ENCODE results near the gene EFHC1.

EFHC1 gene

GRCh38 chr6:52395969-52396368 lies 24.2 kb upstream of the EFHC1 start:
- no peak for DNase-seq (ENCODE audit: low read depth in 1 of 2, low spot score in 1 of 2)

DNA sequence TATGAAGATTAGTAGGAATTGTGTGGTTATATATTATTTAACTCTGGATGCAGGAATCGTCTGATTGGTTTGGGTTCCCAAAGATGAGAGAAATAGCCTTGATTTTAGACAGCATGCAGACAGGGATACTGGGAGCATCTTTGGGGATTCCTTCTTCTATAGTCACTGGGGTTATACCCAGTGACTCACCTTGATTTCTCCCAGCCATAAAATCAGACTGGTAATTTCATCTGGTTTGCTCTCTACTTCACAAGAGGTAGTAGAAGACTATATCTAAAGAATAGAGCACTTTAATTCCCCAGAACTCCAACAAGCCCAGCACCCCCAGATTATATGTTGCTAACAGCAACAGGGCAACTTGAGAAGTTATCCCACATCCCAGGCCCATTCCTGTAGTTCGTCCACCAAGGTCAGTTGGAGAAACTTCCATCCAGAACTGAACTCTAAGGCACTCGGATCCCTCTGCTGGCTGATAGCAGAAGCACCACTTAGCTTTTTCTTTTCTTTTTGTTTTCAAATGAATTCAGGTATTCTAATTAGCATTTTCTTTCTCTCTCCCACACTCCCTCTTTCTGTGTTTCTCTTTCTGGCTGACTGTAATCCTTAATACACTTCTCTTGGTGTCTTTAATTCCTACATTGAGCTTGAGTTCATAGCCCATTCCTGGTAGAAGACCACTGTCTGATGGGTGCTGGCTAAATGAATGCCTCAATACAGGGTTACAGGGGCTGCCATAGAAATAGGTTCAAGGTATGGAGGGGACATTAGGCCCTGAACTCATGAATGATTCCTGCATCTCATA lies 20.4 kb upstream of the EFHC1 start:
- no peak for DNase-seq (ENCODE audit: low read depth in 1 of 2, low spot score in 1 of 2)

- no peak for DNase-seq (ENCODE audit: low read depth in 1 of 2, low spot score in 1 of 2)
Measured at GRCh38 chr6:52400313-52401041, 19.7 kb upstream of the EFHC1 start.

DNA sequence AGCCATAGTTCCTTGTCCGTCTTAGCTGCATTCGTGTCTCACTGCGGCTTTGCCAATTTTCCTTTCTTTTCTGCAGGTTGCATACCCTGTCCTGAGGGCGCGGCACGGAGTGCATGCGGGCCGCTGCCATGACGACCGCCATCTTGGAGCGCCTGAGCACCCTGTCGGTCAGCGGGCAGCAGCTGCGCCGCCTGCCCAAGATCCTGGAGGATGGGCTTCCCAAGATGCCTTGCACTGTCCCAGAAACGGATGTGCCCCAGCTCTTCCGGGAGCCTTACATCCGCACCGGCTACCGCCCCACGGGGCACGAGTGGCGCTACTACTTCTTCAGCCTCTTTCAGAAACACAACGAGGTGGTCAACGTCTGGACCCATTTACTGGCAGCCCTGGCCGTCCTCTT lies 17.1 kb upstream of the EFHC1 start:
- no peak for DNase-seq (ENCODE audit: low read depth in 1 of 2, low spot score in 1 of 2)

GRCh38 chr6:52403627-52404026 lies 16.5 kb upstream of the EFHC1 start:
- no peak for DNase-seq (ENCODE audit: low read depth in 1 of 2, low spot score in 1 of 2)

DNA sequence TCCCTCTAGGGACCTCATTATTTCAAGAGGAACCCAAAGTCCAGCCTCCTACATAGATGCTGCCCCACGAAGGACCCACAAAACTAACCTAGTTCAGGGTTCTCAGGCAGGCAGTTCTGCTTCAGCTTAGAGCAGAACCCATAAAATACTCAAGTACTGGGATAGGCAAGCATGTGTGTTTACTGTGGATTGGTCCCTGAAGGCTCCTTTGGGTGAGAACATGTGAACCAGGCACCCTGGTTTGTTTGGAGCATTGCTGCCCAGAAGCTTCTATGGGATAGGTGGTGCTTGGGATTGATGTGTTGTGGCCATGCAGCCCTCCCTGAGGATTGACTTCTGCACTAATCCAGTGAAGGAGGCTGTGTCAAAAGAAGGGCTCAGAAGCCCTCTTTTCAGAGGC lies 14.9 kb upstream of the EFHC1 start:
- no peak for DNase-seq (ENCODE audit: low read depth in 1 of 2, low spot score in 1 of 2)

GRCh38 chr6:52407467-52407866 lies 12.7 kb upstream of the EFHC1 start:
- no peak for DNase-seq (ENCODE audit: low read depth in 1 of 2, low spot score in 1 of 2)

DNA sequence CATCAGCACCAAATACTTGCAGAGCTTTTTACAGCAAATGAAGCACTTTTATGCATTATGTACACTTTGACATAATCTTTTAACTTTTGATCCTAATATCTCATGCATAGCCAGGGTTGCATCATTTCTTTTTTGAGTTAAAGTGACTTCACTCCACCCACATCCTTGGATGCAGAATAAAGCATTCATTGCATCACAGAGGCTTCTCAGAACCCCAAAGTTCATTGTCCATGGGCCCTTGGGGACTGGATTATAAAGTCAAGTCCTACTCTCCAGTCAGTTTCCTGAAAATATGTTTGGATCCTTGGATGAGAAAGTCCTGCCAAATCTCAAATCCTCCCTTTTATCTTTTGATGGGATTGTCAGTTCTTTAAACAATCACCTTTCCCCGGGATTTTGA lies 10.6 kb upstream of the EFHC1 start:
- no peak for DNase-seq (ENCODE audit: low read depth in 1 of 2, low spot score in 1 of 2)

- no peak for DNase-seq (ENCODE audit: low read depth in 1 of 2, low spot score in 1 of 2)
Measured at GRCh38 chr6:52410979-52411378, 9.2 kb upstream of the EFHC1 start.

- no peak for DNase-seq (ENCODE audit: low read depth in 1 of 2, low spot score in 1 of 2)
Measured at GRCh38 chr6:52411911-52412310, 8.2 kb upstream of the EFHC1 start.

DNA sequence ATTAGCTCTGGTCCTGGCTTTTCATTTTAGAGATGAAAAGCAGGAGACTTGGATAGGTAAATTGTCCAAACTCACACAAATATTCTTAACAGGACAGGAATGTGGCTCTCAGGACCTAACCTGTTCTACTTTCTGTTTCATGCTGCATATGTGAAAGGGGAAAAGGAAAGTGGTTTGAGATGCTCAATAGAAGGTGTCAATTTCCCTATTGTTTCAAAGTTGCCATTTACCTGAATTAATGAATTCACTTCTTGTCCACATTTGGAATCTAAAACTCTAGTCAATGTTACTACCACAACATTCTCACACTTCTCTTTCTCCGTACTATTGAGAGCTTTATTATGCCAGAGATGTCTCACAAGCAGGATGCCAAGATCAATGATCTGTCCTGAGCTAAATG lies 4.8 kb upstream of the EFHC1 start:
- DNase-seq (ENCODE audit: low read depth in 1 of 2, low spot score in 1 of 2) = no peak

GRCh38 chr6:52415917-52416628 lies 4.1 kb upstream of the EFHC1 start:
- no peak for DNase-seq (ENCODE audit: low read depth in 1 of 2, low spot score in 1 of 2)

DNA sequence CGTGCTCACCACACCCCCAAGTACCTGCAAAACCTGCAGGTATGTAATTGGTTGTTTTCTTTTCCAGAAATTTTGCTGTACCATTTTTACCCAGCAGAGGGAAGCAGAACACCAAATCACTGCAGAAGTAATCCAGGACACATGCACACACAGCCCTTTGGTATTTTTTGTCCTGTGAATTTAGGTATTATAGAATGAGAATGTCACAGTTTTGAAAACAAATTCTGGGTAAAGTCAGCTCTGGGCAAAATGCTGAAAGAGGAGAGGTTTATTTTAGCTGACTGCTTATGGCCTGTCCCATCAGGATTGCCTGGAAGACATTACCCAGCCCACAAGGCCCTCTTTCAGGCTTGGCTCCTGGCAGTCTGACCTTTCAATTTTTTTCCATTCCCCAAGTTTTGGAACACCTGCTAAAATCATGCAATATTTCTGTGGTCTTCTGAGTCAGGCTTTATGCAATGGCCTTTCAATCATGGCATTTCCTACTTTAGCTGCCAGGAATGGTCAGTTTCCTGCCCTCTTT lies 3.5 kb upstream of the EFHC1 start:
- peak in 1 of 2 donors; percentile 52 for DNase-seq (ENCODE audit: low read depth in 1 of 2, low spot score in 1 of 2)

DNA sequence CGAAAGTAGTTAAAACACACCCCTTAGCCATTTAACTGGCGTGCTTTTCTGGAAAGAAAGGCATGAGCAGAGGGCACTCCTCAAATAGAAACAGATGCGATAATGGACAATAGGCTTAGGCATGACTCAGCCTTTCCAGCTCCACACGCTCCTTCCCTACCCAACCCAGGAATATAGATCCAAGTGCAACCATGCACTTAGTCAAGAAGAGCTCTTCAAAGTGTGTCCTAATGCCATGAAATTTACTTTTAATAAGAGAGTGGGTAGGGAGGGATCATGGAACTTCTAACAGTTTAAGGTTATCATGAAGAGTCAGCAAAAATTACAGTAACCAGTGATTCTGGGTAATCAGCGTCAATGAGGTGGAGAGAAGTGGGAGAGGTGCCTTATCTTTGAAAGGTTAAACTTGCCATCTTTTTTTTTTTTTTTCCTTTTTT lies 2.4 kb upstream of the EFHC1 start:
- DNase-seq (ENCODE audit: low read depth in 1 of 2, low spot score in 1 of 2) = no peak

- no peak for DNase-seq (ENCODE audit: low read depth in 1 of 2, low spot score in 1 of 2)
Measured at GRCh38 chr6:52418606-52419005, 1.5 kb upstream of the EFHC1 start.

DNA sequence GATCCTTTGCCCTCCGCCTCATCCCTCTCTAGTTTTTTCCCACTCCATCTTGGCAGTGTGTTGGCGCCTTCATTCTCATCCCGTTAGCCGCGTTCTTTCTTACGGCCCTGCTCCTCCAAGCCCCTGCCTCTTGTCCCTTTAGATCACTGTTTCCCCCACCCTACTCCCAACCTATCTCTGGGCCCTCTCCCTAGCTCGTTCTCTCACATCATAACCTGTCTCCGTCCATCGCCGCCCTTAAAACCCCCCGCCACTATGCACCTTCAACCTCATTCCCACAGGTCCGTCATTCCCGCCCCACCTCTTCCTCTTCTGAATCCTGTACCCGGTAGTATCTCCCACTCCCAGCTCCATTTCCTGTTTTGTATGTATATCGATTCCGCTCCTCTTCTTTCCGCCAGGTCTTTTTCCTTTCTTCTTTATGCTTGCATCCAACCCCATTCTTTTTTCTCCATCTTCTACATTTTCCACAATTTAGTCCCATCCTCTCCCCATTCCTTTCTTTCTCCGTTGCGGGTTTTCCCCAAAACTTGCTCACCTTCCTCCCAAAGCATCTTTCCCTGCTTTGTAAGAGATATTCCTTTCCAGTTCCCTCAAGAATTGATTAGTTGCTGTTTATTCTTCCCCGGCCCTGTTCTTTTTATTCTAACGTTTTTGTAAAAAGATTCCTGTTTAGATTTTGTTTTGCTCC lies 671 bp downstream of the EFHC1 start:
- no peak for DNase-seq (ENCODE audit: low read depth in 1 of 2, low spot score in 1 of 2)

GRCh38 chr6:52422156-52422555 lies 2.0 kb downstream of the EFHC1 start:
- DNase-seq (ENCODE audit: low read depth in 1 of 2, low spot score in 1 of 2) = no peak

- no peak for DNase-seq (ENCODE audit: low read depth in 1 of 2, low spot score in 1 of 2)
Measured at GRCh38 chr6:52423448-52423847, 3.3 kb downstream of the EFHC1 start.

DNA sequence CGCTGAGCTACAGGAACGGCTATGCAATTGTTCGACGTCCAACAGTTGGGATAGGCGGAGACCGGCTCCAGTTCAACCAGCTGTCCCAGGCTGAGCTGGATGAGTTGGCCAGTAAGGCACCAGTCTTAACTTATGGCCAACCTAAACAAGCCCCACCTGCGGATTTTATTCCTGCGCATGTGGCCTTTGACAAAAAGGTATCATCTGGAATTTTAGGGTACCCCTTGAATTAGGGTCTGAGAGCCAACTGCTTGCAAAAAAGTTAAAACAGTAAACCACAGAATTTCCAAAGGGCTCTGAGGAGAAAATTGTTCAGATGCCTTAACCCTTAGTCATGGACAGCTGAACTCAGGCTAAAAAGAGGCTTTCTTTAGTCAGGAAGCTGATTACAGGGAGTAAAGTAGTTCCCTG lies 3.8 kb downstream of the EFHC1 start:
- no peak for DNase-seq (ENCODE audit: low read depth in 1 of 2, low spot score in 1 of 2)

GRCh38 chr6:52424513-52424912 lies 4.4 kb downstream of the EFHC1 start:
- no peak for DNase-seq (ENCODE audit: low read depth in 1 of 2, low spot score in 1 of 2)

DNA sequence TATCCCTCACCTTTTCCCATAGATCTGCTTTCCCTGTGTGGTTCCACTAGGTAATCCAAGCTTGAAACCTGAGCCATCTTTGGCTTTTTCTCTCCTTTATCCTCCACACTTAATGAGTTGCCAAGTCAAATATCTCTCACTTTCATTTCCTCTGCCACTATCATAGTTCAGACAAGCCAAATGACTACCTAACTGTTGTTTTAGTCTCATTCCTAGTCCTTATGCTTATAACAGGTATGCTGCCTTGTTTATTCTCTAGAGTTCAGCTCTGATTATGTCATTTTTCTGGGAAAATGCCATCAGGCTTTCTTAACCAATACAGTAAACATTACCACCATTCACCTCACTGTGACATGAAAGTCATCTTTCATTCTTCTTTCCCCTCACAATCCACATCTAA lies 6.5 kb downstream of the EFHC1 start:
- DNase-seq (ENCODE audit: low read depth in 1 of 2, low spot score in 1 of 2) = no peak
